ENCODE measurements around the gene QPRT. TPM values are rescaled to one million over a fixed set of nuclear protein-coding genes. Genes with fewer than 3 reads are reported as not detected.
A peak's percentile ranks its signal among the peaks of the same experiment; 100 is the strongest.
"Not testable (repeated sequence)": the region's sequence is repeated elsewhere in the genome, so short reads cannot be mapped to it uniquely, and the experiment has no call there.

Gene QPRT
- total RNA-seq: 1 to 10 TPM; 8.3 to 9.2 TPM

GRCh38 chr16:29678691-29679267 is at the start of gene QPRT:
Gene QPRT, plus strand, starts transcription at chr16:29679180. Its CDS starts 18 bp downstream, at chr16:29679198.
- no peak for DNase-seq

GRCh38 chr16:29629318-29629717 is 49.7 kb upstream of the QPRT start:
- H3K36me3 Mint-ChIP-seq (ENCODE audit: low read depth): not testable (repeated sequence)

More at GRCh38 chr16:29678691-29679267, at the start of gene QPRT:
- intact Hi-C loops (cut with micrococcal nuclease): loop anchor here (5.0 kb wide), 1 partner anchor 36 kb away; no protein-coding TSS in a partner anchor
- H3K36me3 Mint-ChIP-seq (ENCODE audit: low read depth): no peaks in the 10 kb centered on the region
- peak within 1 kb of the TSS; percentile 57 for H3K27ac Mint-ChIP-seq
- peaks cover 20% of the 10 kb centered on the region for H3K4me1 Mint-ChIP-seq (ENCODE audit: low read depth)
- CTCF ChIA-PET: interaction anchor here (1.0 to 1.6 kb wide), 3 partner anchors 13 to 23 kb away, joined by 3 to 7 read pairs (median 5); no protein-coding TSS in a partner anchor
- no peaks in the 10 kb centered on the region for H3K27me3 Mint-ChIP-seq (ENCODE audit: low read depth)
- no peaks in the 10 kb centered on the region for H3K9me3 Mint-ChIP-seq
- peak within 1 kb of the TSS; percentile 59 for H3K4me3 Mint-ChIP-seq

GRCh38 chr16:29631658-29632057 is 47.3 kb upstream of the QPRT start:
- H3K36me3 Mint-ChIP-seq (ENCODE audit: low read depth); H3K4me3 Mint-ChIP-seq; CTCF ChIA-PET; intact Hi-C loops (cut with micrococcal nuclease); H3K9me3 Mint-ChIP-seq; H3K27ac Mint-ChIP-seq; H3K27me3 Mint-ChIP-seq (ENCODE audit: low read depth); DNase-seq: not testable (repeated sequence)
- peaks cover 16% of the 10 kb centered on the region for H3K4me1 Mint-ChIP-seq (ENCODE audit: low read depth)

More at GRCh38 chr16:29629318-29629717, 49.7 kb upstream of the QPRT start:
- DNase-seq; H3K9me3 Mint-ChIP-seq; H3K27ac Mint-ChIP-seq; intact Hi-C loops (cut with micrococcal nuclease); H3K27me3 Mint-ChIP-seq (ENCODE audit: low read depth); H3K4me3 Mint-ChIP-seq; CTCF ChIA-PET: not testable (repeated sequence)
- H3K4me1 Mint-ChIP-seq (ENCODE audit: low read depth): peaks cover 22% of the 10 kb centered on the region

- intact Hi-C loops (cut with micrococcal nuclease); H3K27ac Mint-ChIP-seq; DNase-seq; H3K27me3 Mint-ChIP-seq (ENCODE audit: low read depth); H3K4me3 Mint-ChIP-seq; CTCF ChIA-PET; H3K4me1 Mint-ChIP-seq (ENCODE audit: low read depth); H3K9me3 Mint-ChIP-seq; H3K36me3 Mint-ChIP-seq (ENCODE audit: low read depth): not testable (repeated sequence)
These were observed 43.1 kb upstream of the QPRT start for GRCh38 chr16:29635902-29636301.

- DNase-seq; H3K4me3 Mint-ChIP-seq; H3K4me1 Mint-ChIP-seq (ENCODE audit: low read depth); H3K9me3 Mint-ChIP-seq; H3K36me3 Mint-ChIP-seq (ENCODE audit: low read depth); intact Hi-C loops (cut with micrococcal nuclease); H3K27me3 Mint-ChIP-seq (ENCODE audit: low read depth); H3K27ac Mint-ChIP-seq; CTCF ChIA-PET: not testable (repeated sequence)
These were observed 42.6 kb upstream of the QPRT start for GRCh38 chr16:29636368-29636767.

GRCh38 chr16:29638751-29639150 is 40.2 kb upstream of the QPRT start:
- DNase-seq; H3K27ac Mint-ChIP-seq; H3K36me3 Mint-ChIP-seq (ENCODE audit: low read depth); intact Hi-C loops (cut with micrococcal nuclease); H3K4me3 Mint-ChIP-seq; CTCF ChIA-PET; H3K27me3 Mint-ChIP-seq (ENCODE audit: low read depth); H3K9me3 Mint-ChIP-seq: not testable (repeated sequence)
- H3K4me1 Mint-ChIP-seq (ENCODE audit: low read depth): peaks cover 13% of the 10 kb centered on the region

GRCh38 chr16:29641561-29641960 is 37.4 kb upstream of the QPRT start:
- CTCF ChIA-PET: interaction anchor here (0.9 to 1.1 kb wide), 3 partner anchors 10 to 83 kb away, joined by 3 to 4 read pairs (median 3); no protein-coding TSS in a partner anchor
- H3K4me1 Mint-ChIP-seq (ENCODE audit: low read depth): peaks cover 30% of the 10 kb centered on the region
- no peaks in the 10 kb centered on the region for H3K9me3 Mint-ChIP-seq
- no peaks in the 10 kb centered on the region for H3K36me3 Mint-ChIP-seq (ENCODE audit: low read depth)
- no peaks in the 10 kb centered on the region for H3K27me3 Mint-ChIP-seq (ENCODE audit: low read depth)
- H3K4me3 Mint-ChIP-seq: no peak overlapping the region
- no peak overlapping the region for H3K27ac Mint-ChIP-seq
- intact Hi-C loops (cut with micrococcal nuclease): loop anchor here (1.0 to 5.0 kb wide), 4 partner anchors 21 to 79 kb away; partner anchors contain the start of gene QPRT
- peak; percentile 23 for DNase-seq

- no peaks in the 10 kb centered on the region for H3K9me3 Mint-ChIP-seq
- H3K4me1 Mint-ChIP-seq (ENCODE audit: low read depth): peaks cover 30% of the 10 kb centered on the region
- no peaks in the 10 kb centered on the region for H3K36me3 Mint-ChIP-seq (ENCODE audit: low read depth)
- CTCF ChIA-PET: no interaction called here
- H3K4me3 Mint-ChIP-seq: no peak overlapping the region
- intact Hi-C loops (cut with micrococcal nuclease): loop anchor here (5.0 kb wide), 1 partner anchor 34 kb away; the partner anchor contains the start of gene QPRT
- DNase-seq: no peak
- H3K27me3 Mint-ChIP-seq (ENCODE audit: low read depth): no peaks in the 10 kb centered on the region
- no peak overlapping the region for H3K27ac Mint-ChIP-seq
These were observed 35.4 kb upstream of the QPRT start for GRCh38 chr16:29643596-29643995.

- H3K4me1 Mint-ChIP-seq (ENCODE audit: low read depth): peaks cover 30% of the 10 kb centered on the region
- no peaks in the 10 kb centered on the region for H3K27me3 Mint-ChIP-seq (ENCODE audit: low read depth)
- H3K9me3 Mint-ChIP-seq: no peaks in the 10 kb centered on the region
- H3K27ac Mint-ChIP-seq: no peak overlapping the region
- no peaks in the 10 kb centered on the region for H3K36me3 Mint-ChIP-seq (ENCODE audit: low read depth)
- no peak overlapping the region for H3K4me3 Mint-ChIP-seq
- intact Hi-C loops (cut with micrococcal nuclease): loop anchor here (5.0 kb wide), 1 partner anchor 33 kb away; the partner anchor contains the start of gene QPRT
- no peak for DNase-seq
- CTCF ChIA-PET: interaction anchor here (0.6 kb wide), 1 partner anchor 37 kb away, joined by 3 read pairs; no protein-coding TSS in a partner anchor
These were observed 34.6 kb upstream of the QPRT start for GRCh38 chr16:29644338-29644857.

- intact Hi-C loops (cut with micrococcal nuclease): loop anchor here (1.0 to 5.0 kb wide), 2 partner anchors 19 to 32 kb away; partner anchors contain the start of gene QPRT
- DNase-seq: peak; percentile 41
- no peak overlapping the region for H3K4me3 Mint-ChIP-seq
- peak overlapping the region; percentile 75 for H3K27ac Mint-ChIP-seq
- peaks cover 35% of the 10 kb centered on the region for H3K4me1 Mint-ChIP-seq (ENCODE audit: low read depth)
- CTCF ChIA-PET: interaction anchor here (0.6 to 0.8 kb wide), 2 partner anchors 27 to 386 kb away, joined by 3 read pairs; no protein-coding TSS in a partner anchor
- no peaks in the 10 kb centered on the region for H3K36me3 Mint-ChIP-seq (ENCODE audit: low read depth)
- H3K9me3 Mint-ChIP-seq: no peaks in the 10 kb centered on the region
- no peaks in the 10 kb centered on the region for H3K27me3 Mint-ChIP-seq (ENCODE audit: low read depth)
These were observed 33.8 kb upstream of the QPRT start for GRCh38 chr16:29644973-29645693.

- Mint-ChIP-seq H3K9me3 (no peaks in the 10 kb centered on the region), H3K4me3 (no peak overlapping the region), H3K36me3 (ENCODE audit: low read depth) (no peaks in the 10 kb centered on the region), H3K27me3 (ENCODE audit: low read depth) (no peaks in the 10 kb centered on the region), H3K4me1 (ENCODE audit: low read depth) (peaks cover 32% of the 10 kb centered on the region), H3K27ac (peak overlapping the region; percentile 75)
- CTCF ChIA-PET: interaction anchor here (0.6 to 0.8 kb wide), 2 partner anchors 27 to 386 kb away, joined by 3 read pairs; no protein-coding TSS in a partner anchor
- DNase-seq: peak; percentile 35
- intact Hi-C loops (cut with micrococcal nuclease): loop anchor here (1.0 kb wide), 1 partner anchor 19 kb away; no protein-coding TSS in a partner anchor
These were observed 33.2 kb upstream of the QPRT start for GRCh38 chr16:29645694-29646187.

- no peak for DNase-seq
- H3K9me3 Mint-ChIP-seq: no peaks in the 10 kb centered on the region
- H3K4me1 Mint-ChIP-seq (ENCODE audit: low read depth): peaks cover 22% of the 10 kb centered on the region
- no peaks in the 10 kb centered on the region for H3K36me3 Mint-ChIP-seq (ENCODE audit: low read depth)
- CTCF ChIA-PET: no interaction called here
- H3K27me3 Mint-ChIP-seq (ENCODE audit: low read depth): no peaks in the 10 kb centered on the region
- H3K27ac Mint-ChIP-seq: no peak overlapping the region
- H3K4me3 Mint-ChIP-seq: no peak overlapping the region
- intact Hi-C loops (cut with micrococcal nuclease): no loop called here
These were observed 32.0 kb upstream of the QPRT start for GRCh38 chr16:29646947-29647346.
